K562 (cell line): ENCODE measurements around the gene H3-3A. TPM values are rescaled to one million over a fixed set of nuclear protein-coding genes. Genes with fewer than 3 reads are reported as not detected.

ENCODE experiments used
- CBX3 ChIP-seq, 2 experiments: IDR thresholded peaks; 1 replicate in 1 of 2; 2 replicates in 1 of 2; pipeline ENCODE4 v1.6.1; 2012; ENCODE audit warnings: inconsistent platforms in 2 of 2, low read length in 2 of 2, borderline replicate concordance in 1 of 2, control low read depth in 1 of 2
- HDAC1 ChIP-seq, 2 experiments: fragments of 450-650 bp; IDR thresholded peaks; 2 replicates each; pipeline ENCODE4 v1.6.1; 2016 to 2017; ENCODE audit warnings: inconsistent platforms in 1 of 2, mild to moderate bottlenecking in 1 of 2, moderate library complexity in 1 of 2
- IFI16 ChIP-seq: fragments of 250-450 bp; sonication (Bioruptor Pico); IDR thresholded peaks from 2 replicates; pipeline ENCODE4 v2.1.2; 2022; ENCODE audit warnings: mild to moderate bottlenecking, inconsistent platforms
- KLF10 ChIP-seq: fragments of 250-450 bp; sonication (Bioruptor Pico); IDR thresholded peaks from 2 replicates; pipeline ENCODE4 v1.6.1; 2021; ENCODE audit warnings: matching md5 sums
- NFIX ChIP-seq: fragments of 250-450 bp; sonication (Bioruptor Pico); IDR thresholded peaks from 2 replicates; pipeline ENCODE4 v1.4.0; 2020; ENCODE audit warnings: low read depth, mild to moderate bottlenecking, moderate library complexity
- NONO ChIP-seq, 2 experiments: fragments of 200-400 bp in 1 of 2; fragments of 450-650 bp in 1 of 2; formaldehyde crosslinking in 1 of 2; IDR thresholded peaks; 2 replicates each; pipeline ENCODE4 v1.6.1; 2017; ENCODE audit warnings: low read depth in 2 of 2, mild to moderate bottlenecking in 2 of 2, moderate library complexity in 2 of 2, low read length in 1 of 2
- RFX1 ChIP-seq: fragments of 450-650 bp; IDR thresholded peaks from 2 replicates; pipeline ENCODE4 v1.6.1; 2016; ENCODE audit warnings: mild to moderate bottlenecking, moderate library complexity
- ZNF24 ChIP-seq: fragments of 450-650 bp; IDR thresholded peaks from 2 replicates; pipeline ENCODE4 v1.6.1; 2016
- ZNF384 ChIP-seq: IDR thresholded peaks from 2 replicates; pipeline ENCODE4 v1.6.1; 2012; ENCODE audit warnings: low read depth, low read length, improper control_type of control experiment
- polyA plus RNA-seq, 8 experiments: library from polyadenylated mRNA; depleted of rRNA in 4 of 8; stranded (reverse) in 5 of 8; unstranded in 3 of 8; fragments of >200 nt; fragmentation: Nextera tagmentation in 2 of 8; fragmentation: Illumina TruSeq in 1 of 8; extraction: Ambion mirVana in 2 of 8; extraction: Trizol in 1 of 8; gene quantifications; 2 replicates each; pipeline versions ENCODE4 v1.2.1 to v1.2.3, GENCODE V29; 2011 to 2014; ENCODE audit warnings: inconsistent platforms in 1 of 8, missing spikeins in 1 of 8
- total RNA-seq, 7 experiments: library from RNA; depleted of rRNA in 6 of 7; stranded (reverse); fragments of >200 nt in 6 of 7; fragmentation: Illumina TruSeq in 2 of 7; extraction: Trizol in 2 of 7; gene quantifications; 2 replicates each; pipeline versions ENCODE4 v1.2.1 to v1.2.3, GENCODE V29; 2011 to 2021; ENCODE audit warnings: low replicate concordance in 1 of 7
- TF ChIP-seq, protein P1 (sequence below): fragments of 450-650 bp; IDR thresholded peaks from 2 replicates; pipeline ENCODE4 v1.6.1; 2016; ENCODE audit warnings: mild to moderate bottlenecking, moderate library complexity
- TF ChIP-seq, protein P2 (sequence below): fragments of 200-400 bp; formaldehyde crosslinking; IDR thresholded peaks from 2 replicates; pipeline ENCODE4 v1.6.1; 2017; ENCODE audit warnings: mild to moderate bottlenecking, low read depth, low read length, moderate library complexity
- TF ChIP-seq, protein P3 (sequence below), 2 experiments: IDR thresholded peaks; 2 replicates each; pipeline ENCODE4 v1.6.1; 2011; ENCODE audit warnings: borderline replicate concordance in 1 of 2, control low read depth in 1 of 2, low read depth in 1 of 2, low read length in 1 of 2, mild to moderate bottlenecking in 1 of 2, mixed read lengths in 1 of 2, moderate library complexity in 1 of 2; ENCODE audit not compliant: insufficient read depth in 1 of 2, insufficient read length in 1 of 2, poor library complexity in 1 of 2, severe bottlenecking in 1 of 2; ENCODE audit errors: extremely low read depth in 1 of 2

H3-3A gene
- total and polyA plus RNA-seq, 9 of the 15 experiments (the other 6 are each of a cell fraction or from before 2014, with no cell fraction given) = 426 to 1,083 (median 591) TPM

DNA sequence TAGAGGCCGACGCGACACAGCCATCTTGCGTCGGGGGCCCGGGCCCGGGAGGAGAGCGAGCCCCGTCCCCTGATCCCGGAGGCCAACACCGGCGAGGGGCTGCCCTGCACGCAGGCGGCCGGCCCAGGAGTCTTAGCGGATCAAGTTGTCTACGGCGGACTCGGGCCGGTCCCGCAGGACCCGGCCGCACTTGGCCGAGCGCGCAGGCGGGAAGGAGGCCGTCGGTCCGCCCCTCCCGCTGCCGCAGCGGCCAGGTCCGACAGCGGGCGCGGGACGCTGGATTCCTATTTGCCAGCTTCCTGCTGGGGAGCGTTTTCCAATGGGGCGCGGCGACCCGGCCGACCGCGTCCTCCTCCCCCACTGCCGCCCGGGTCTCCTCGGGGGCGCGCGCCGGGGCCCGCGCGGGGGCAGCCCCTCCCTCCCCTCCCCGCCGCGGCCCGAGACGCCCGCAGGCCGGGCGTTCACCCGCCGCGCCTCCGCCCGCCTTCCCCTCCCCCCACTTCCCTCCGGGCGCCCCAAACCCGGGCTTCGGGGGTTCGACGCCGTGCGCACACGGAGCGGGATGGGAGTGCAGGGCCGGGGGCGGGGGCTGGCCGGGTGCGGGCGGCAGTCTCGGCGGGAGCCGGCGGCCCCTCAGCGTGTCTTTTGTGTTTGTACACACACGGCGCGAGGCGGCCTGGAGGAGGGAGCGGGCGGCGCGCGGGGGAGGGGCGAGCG, 517 bp upstream of the H3-3A start (continued):
- TF ChIP-seq, protein P1, sequence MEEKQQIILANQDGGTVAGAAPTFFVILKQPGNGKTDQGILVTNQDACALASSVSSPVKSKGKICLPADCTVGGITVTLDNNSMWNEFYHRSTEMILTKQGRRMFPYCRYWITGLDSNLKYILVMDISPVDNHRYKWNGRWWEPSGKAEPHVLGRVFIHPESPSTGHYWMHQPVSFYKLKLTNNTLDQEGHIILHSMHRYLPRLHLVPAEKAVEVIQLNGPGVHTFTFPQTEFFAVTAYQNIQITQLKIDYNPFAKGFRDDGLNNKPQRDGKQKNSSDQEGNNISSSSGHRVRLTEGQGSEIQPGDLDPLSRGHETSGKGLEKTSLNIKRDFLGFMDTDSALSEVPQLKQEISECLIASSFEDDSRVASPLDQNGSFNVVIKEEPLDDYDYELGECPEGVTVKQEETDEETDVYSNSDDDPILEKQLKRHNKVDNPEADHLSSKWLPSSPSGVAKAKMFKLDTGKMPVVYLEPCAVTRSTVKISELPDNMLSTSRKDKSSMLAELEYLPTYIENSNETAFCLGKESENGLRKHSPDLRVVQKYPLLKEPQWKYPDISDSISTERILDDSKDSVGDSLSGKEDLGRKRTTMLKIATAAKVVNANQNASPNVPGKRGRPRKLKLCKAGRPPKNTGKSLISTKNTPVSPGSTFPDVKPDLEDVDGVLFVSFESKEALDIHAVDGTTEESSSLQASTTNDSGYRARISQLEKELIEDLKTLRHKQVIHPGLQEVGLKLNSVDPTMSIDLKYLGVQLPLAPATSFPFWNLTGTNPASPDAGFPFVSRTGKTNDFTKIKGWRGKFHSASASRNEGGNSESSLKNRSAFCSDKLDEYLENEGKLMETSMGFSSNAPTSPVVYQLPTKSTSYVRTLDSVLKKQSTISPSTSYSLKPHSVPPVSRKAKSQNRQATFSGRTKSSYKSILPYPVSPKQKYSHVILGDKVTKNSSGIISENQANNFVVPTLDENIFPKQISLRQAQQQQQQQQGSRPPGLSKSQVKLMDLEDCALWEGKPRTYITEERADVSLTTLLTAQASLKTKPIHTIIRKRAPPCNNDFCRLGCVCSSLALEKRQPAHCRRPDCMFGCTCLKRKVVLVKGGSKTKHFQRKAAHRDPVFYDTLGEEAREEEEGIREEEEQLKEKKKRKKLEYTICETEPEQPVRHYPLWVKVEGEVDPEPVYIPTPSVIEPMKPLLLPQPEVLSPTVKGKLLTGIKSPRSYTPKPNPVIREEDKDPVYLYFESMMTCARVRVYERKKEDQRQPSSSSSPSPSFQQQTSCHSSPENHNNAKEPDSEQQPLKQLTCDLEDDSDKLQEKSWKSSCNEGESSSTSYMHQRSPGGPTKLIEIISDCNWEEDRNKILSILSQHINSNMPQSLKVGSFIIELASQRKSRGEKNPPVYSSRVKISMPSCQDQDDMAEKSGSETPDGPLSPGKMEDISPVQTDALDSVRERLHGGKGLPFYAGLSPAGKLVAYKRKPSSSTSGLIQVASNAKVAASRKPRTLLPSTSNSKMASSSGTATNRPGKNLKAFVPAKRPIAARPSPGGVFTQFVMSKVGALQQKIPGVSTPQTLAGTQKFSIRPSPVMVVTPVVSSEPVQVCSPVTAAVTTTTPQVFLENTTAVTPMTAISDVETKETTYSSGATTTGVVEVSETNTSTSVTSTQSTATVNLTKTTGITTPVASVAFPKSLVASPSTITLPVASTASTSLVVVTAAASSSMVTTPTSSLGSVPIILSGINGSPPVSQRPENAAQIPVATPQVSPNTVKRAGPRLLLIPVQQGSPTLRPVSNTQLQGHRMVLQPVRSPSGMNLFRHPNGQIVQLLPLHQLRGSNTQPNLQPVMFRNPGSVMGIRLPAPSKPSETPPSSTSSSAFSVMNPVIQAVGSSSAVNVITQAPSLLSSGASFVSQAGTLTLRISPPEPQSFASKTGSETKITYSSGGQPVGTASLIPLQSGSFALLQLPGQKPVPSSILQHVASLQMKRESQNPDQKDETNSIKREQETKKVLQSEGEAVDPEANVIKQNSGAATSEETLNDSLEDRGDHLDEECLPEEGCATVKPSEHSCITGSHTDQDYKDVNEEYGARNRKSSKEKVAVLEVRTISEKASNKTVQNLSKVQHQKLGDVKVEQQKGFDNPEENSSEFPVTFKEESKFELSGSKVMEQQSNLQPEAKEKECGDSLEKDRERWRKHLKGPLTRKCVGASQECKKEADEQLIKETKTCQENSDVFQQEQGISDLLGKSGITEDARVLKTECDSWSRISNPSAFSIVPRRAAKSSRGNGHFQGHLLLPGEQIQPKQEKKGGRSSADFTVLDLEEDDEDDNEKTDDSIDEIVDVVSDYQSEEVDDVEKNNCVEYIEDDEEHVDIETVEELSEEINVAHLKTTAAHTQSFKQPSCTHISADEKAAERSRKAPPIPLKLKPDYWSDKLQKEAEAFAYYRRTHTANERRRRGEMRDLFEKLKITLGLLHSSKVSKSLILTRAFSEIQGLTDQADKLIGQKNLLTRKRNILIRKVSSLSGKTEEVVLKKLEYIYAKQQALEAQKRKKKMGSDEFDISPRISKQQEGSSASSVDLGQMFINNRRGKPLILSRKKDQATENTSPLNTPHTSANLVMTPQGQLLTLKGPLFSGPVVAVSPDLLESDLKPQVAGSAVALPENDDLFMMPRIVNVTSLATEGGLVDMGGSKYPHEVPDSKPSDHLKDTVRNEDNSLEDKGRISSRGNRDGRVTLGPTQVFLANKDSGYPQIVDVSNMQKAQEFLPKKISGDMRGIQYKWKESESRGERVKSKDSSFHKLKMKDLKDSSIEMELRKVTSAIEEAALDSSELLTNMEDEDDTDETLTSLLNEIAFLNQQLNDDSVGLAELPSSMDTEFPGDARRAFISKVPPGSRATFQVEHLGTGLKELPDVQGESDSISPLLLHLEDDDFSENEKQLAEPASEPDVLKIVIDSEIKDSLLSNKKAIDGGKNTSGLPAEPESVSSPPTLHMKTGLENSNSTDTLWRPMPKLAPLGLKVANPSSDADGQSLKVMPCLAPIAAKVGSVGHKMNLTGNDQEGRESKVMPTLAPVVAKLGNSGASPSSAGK = peak; percentile 42; the same call in 1 of the 2 replicates
- 0 out of 2 replicates have a peak, but pooled peaks have one; percentile 45 for TF ChIP-seq ZNF24
- no peak for TF ChIP-seq KLF10 (CRISPR knock-in tag)
- no peak for TF ChIP-seq ZNF384
- peak; percentile 82 to 86; a peak in 3 of 4 replicates for TF ChIP-seq NONO (IDR thresholded peaks at IDR 0.05; ENCODE audit: low read depth in 2 of 2, low read length in 1 of 2)
- TF ChIP-seq, protein P2, sequence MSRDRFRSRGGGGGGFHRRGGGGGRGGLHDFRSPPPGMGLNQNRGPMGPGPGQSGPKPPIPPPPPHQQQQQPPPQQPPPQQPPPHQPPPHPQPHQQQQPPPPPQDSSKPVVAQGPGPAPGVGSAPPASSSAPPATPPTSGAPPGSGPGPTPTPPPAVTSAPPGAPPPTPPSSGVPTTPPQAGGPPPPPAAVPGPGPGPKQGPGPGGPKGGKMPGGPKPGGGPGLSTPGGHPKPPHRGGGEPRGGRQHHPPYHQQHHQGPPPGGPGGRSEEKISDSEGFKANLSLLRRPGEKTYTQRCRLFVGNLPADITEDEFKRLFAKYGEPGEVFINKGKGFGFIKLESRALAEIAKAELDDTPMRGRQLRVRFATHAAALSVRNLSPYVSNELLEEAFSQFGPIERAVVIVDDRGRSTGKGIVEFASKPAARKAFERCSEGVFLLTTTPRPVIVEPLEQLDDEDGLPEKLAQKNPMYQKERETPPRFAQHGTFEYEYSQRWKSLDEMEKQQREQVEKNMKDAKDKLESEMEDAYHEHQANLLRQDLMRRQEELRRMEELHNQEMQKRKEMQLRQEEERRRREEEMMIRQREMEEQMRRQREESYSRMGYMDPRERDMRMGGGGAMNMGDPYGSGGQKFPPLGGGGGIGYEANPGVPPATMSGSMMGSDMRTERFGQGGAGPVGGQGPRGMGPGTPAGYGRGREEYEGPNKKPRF = no peak
- no peak for TF ChIP-seq NFIX
- no peak for TF ChIP-seq CBX3 (IDR thresholded peaks at IDR 0.05; ENCODE audit: borderline replicate concordance in 1 of 2, low read length in 2 of 2)
- TF ChIP-seq HDAC1 (IDR thresholded peaks at IDR 0.05) = peak in 1 of 2 experiments; percentile 88; a peak in 3 of 4 replicates
- TF ChIP-seq, protein P3, sequence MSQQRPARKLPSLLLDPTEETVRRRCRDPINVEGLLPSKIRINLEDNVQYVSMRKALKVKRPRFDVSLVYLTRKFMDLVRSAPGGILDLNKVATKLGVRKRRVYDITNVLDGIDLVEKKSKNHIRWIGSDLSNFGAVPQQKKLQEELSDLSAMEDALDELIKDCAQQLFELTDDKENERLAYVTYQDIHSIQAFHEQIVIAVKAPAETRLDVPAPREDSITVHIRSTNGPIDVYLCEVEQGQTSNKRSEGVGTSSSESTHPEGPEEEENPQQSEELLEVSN (IDR thresholded peaks at IDR 0.05; ENCODE audit: borderline replicate concordance in 1 of 2, extremely low read depth in 1 of 2, insufficient read depth in 1 of 2, insufficient read length in 1 of 2, low read depth in 1 of 2, low read length in 1 of 2, poor library complexity in 1 of 2, severe bottlenecking in 1 of 2) = peak; percentile 46 to 82
- no peak for TF ChIP-seq RFX1
- TF ChIP-seq IFI16 (CRISPR knock-in tag) = no peak
